HL-60 (cell line): ENCODE data around the gene OR8B4.

Experiments
- CTCF ChIP-seq: IDR thresholded peaks from one replicate; pipeline ENCODE4 v1.5.1; 2011; ENCODE audit warnings: low read length, control low read depth, inconsistent platforms; ENCODE audit not compliant: insufficient read depth
- POLR2AphosphoS5 ChIP-seq: IDR thresholded peaks from 2 replicates; pipeline ENCODE4 v1.6.1; 2012; ENCODE audit warnings: low read depth
- REST ChIP-seq: IDR thresholded peaks from 2 replicates; pipeline ENCODE4 v1.6.1; 2012; ENCODE audit warnings: low read depth; ENCODE audit not compliant: insufficient replicate concordance

DNA sequence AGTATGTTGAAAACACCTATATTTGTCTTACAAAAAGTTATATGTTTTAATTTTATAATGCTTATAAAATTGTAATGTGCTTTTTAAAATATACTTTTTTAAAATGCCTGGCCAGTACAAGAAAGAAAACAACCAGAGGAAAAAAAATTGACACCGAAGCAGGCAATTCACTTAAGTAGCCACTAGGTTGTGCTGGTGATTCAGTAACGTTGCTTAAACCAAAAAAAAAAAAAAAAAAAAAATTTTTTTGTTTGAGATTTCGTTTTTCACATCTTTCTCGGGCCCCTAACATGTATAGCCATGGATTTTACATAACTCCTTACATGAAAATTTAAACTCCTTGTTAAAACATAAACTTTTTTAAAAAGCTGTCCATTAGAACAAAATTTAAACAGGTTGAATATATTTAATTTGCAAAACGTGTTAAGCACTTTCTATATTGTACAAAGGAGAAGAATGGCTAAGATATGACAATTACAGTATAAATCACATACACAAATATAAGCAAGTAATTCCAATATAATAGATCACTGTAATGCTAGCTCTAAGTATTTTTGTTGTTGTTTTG lies 9.2 kb downstream of the OR8B4 start:
- TF ChIP-seq CTCF = peak; percentile 29
- TF ChIP-seq REST = no peak
- TF ChIP-seq POLR2AphosphoS5 = no peak
